ENCODE data around the gene WDR12. TPM values are rescaled to one million over a fixed set of nuclear protein-coding genes. Genes with fewer than 3 reads are reported as not detected.
"Not testable (repeated sequence)": the region's sequence is repeated elsewhere in the genome, so short reads cannot be mapped to it uniquely, and the experiment has no call there.

Gene WDR12
- total and polyA plus RNA-seq, 7 donors = 21.9 to 69.8 (median 39.3) TPM

DNA sequence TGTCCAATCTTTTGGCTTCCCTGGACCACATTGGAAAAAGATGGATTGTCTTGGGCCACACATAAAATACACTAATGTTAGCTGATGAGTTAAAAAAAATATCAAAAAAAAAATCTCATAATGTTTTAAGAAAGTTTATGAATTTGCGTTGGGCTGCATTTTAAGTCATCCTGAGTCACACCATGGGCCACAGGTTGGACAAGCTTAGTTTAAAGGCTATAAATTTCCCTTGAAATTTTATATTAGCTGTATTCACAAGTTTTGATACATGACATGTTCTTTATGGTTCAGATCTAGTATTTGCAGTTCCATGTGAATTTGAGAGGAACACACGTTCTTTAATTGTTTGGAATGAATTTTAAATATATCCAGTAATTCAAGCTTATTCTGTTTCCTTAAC, 22.5 kb upstream of the WDR12 start:
- no peak overlapping the region for H3K27ac ChIP-seq
- WGBS, 3 donors = 88 to 89% (median 88%) methylated on average over 2 of the region's 2 CpGs
- ATAC-seq = no peak
- peaks cover 0 to 13% of the 10 kb centered on the region in 2 donors for H3K36me3 ChIP-seq (ENCODE audit: insufficient read depth in 1 of 2, low read depth in 1 of 2)
- no peak overlapping the region for H3K4me3 ChIP-seq
- H3K9me3 ChIP-seq = no peaks in the 10 kb centered on the region
- TF ChIP-seq, protein P1, sequence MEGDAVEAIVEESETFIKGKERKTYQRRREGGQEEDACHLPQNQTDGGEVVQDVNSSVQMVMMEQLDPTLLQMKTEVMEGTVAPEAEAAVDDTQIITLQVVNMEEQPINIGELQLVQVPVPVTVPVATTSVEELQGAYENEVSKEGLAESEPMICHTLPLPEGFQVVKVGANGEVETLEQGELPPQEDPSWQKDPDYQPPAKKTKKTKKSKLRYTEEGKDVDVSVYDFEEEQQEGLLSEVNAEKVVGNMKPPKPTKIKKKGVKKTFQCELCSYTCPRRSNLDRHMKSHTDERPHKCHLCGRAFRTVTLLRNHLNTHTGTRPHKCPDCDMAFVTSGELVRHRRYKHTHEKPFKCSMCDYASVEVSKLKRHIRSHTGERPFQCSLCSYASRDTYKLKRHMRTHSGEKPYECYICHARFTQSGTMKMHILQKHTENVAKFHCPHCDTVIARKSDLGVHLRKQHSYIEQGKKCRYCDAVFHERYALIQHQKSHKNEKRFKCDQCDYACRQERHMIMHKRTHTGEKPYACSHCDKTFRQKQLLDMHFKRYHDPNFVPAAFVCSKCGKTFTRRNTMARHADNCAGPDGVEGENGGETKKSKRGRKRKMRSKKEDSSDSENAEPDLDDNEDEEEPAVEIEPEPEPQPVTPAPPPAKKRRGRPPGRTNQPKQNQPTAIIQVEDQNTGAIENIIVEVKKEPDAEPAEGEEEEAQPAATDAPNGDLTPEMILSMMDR (IDR thresholded peaks at IDR 0.05) = no peak
- no peaks in the 10 kb centered on the region for H3K4me1 ChIP-seq
- intact Hi-C loops (cut with DNase I) = no loop called here
- no peaks in the 10 kb centered on the region for H3K27me3 ChIP-seq (ENCODE audit: insufficient read depth in 3 of 3, low read length in 2 of 3)
- no peak for DNase-seq

DNA sequence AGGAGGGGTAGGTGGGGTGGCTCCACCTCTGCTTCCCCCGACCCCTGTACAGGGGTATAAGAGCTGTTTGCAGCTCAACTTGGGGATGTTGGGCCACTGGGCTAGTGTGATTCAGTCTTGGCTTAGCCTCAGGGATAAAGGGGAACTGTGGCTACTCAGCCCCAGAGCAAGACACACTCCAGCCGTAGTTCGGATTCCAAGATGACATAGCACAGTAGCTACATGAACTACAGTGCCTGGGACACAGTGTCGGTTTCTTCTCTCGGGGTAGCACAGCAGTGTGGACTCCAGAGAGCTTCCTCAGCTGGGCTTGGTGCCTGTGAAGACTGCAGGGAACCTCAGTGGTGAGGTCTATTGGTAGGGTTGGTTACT, 21.7 kb upstream of the WDR12 start:
- TF ChIP-seq, protein P1 (IDR thresholded peaks at IDR 0.05) = no peak
- Histone ChIP-seq H3K27me3 (ENCODE audit: insufficient read depth in 3 of 3, low read length in 2 of 3) (no peaks in the 10 kb centered on the region), H3K4me3 (no peak overlapping the region), H3K27ac (no peak overlapping the region), H3K9me3 (no peaks in the 10 kb centered on the region), H3K4me1 (no peaks in the 10 kb centered on the region), H3K36me3 (ENCODE audit: insufficient read depth in 1 of 2, low read depth in 1 of 2) (peaks cover 0 to 19% of the 10 kb centered on the region in 2 donors)
- DNase-seq (no peak), ATAC-seq (no peak)
- WGBS, 3 donors = 84 to 94% (median 87%) methylated on average over 5 of the region's 5 CpGs
- intact Hi-C loops (cut with DNase I) = no loop called here

DNA sequence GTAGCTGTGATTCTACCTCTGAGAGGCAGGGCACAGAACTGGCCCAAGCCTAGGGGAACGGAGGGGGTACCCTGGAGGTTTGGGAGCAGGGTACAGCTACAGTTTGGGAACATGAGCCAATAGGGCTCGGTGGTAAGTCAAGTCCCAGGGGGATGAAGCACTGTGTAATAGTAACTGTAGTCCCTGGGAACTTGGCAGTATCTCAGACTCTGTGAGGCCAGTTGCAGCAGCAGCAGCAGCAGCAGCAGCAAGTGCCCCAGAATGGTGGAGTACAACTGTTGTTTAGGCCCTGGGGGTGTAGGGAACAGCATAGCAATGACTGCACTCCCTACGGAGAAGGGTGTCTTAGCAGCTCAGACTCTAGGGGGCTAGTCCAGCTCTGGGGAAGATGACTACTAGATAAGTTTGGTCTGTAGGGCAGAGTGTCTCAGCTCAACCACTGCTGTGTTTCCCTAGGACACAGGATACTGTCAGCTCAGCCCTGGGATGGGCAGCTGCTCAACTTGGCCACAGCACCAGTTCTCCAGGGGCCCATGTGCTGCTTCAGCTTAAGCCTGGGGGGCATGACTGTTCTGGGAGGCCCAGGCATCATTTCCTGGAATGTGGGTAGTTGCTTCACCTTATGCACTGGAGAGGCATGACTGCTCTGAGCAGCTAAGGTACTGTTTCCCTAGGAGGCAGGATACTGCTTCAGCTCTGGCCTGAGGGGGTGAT, 21.1 kb upstream of the WDR12 start:
- Histone ChIP-seq H3K9me3 (no peaks in the 10 kb centered on the region), H3K27ac (no peak overlapping the region), H3K36me3 (ENCODE audit: insufficient read depth in 1 of 2, low read depth in 1 of 2) (peaks cover 0 to 19% of the 10 kb centered on the region in 2 donors), H3K27me3 (ENCODE audit: insufficient read depth in 3 of 3, low read length in 2 of 3) (no peaks in the 10 kb centered on the region), H3K4me3 (no peak overlapping the region), H3K4me1 (no peaks in the 10 kb centered on the region)
- ATAC-seq = no peak
- TF ChIP-seq, protein P1 (IDR thresholded peaks at IDR 0.05) = no peak
- no peak for DNase-seq
- WGBS, 3 donors = 68 to 83% (median 68%) methylated on average over 3 of the region's 3 CpGs
- intact Hi-C loops (cut with DNase I) = no loop called here

DNA sequence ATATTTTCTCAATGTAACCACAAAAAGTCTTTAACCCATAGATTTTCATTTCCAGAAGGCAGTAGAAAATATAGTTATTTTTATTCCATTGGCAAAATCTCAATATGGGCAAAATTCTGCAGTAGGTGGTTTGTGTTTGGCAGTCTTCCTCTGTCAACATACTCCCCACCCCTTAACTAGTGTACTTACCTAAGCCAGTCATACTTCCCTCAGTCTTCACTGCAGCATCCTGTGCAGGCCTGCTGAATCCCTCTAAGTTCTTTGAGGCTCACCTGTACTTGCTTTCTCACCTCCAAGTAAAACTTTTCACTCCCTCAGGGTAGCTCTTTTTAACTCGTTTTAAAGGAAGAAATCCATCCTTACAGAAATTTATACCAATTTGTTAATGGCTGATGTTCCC, 7.4 kb upstream of the WDR12 start:
- DNase-seq (no peak), ATAC-seq (no peak)
- intact Hi-C loops (cut with DNase I) = no loop called here
- H3K9me3 ChIP-seq = peaks cover 6% of the 10 kb centered on the region
- H3K4me1 ChIP-seq = peaks cover 2% of the 10 kb centered on the region
- TF ChIP-seq, protein P1 (IDR thresholded peaks at IDR 0.05) = no peak
- H3K4me3 ChIP-seq = no peak overlapping the region
- no peaks in the 10 kb centered on the region for H3K27me3 ChIP-seq (ENCODE audit: insufficient read depth in 3 of 3, low read length in 2 of 3)
- H3K27ac ChIP-seq = no peak overlapping the region
- H3K36me3 ChIP-seq (ENCODE audit: insufficient read depth in 1 of 2, low read depth in 1 of 2) = peaks cover 0 to 59% of the 10 kb centered on the region in 2 donors
- 88 to 98% (median 91%) methylated on average over 1 of the region's 1 CpG for WGBS, 3 donors

DNA sequence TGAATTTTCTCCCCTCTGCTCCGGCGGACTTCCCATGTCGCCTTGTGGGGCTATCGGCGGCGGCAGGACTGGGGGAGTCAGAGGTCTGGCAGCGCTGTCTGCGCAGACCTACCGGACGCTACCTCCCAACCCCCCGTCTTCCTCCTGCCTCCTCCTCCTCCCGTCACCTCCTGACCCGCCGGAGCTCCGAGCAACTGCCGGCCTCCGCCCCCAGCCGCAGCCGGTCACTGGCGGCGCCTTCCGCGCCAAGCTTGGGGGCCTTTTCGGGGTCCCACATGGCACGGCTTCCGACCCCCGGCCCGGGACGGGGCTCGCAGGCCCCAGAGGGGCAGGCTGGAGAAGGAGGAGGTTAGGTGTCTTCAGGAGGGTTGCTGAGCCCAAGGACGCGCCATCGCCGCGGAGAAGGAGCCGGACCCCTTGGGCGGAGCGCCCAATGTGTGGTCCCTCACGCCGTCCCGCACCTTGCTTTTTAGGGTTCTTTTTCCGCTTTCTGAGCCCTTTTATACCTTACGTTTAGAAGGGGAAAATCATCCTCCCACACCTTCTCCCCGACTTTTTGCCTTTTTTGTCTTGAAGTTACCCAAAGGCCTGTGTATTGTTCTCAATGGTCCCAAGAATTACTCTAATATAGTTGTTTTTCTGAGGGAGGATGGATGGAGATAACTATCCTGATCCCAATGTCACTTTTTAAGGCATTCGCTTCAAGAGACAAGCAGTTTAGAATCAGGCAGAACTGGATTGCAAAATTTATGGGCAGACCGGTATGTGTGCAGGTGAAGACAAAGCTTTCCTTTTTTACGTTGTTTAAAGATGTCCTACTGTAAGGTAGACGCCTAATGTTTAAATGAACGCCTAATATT, 1.1 kb upstream of the WDR12 start:
- intact Hi-C loops (cut with DNase I) = loop anchor here in 1 of 2 donors (5.0 kb wide), 1 partner anchor 280 kb away; the partner anchor contains the start of gene FAM117B
- not testable (repeated sequence) for H3K27me3 ChIP-seq (ENCODE audit: insufficient read depth in 3 of 3, low read length in 2 of 3)
- ATAC-seq = peak; percentile 78 to 85 (median 82)

More for the DNA sequence above, 1.1 kb upstream of the WDR12 start:
- peak overlapping the region; percentile 67 for H3K4me3 ChIP-seq
- not testable (repeated sequence) for H3K9me3 ChIP-seq; H3K36me3 ChIP-seq (ENCODE audit: insufficient read depth in 1 of 2, low read depth in 1 of 2); DNase-seq
- peak overlapping the region; percentile 89 for H3K27ac ChIP-seq
- peaks cover 23% of the 10 kb centered on the region for H3K4me1 ChIP-seq
- 2 to 3% (median 2%) methylated on average over 6 to 20 of the region's 49 CpGs for WGBS, 3 donors
